Prostate gland (tissue), 2 donors: ENCODE data around the gene DNAJA2.

Experiments
- POLR2A ChIP-seq: fragments of 450-650 bp; IDR thresholded peaks from one replicate; pipeline ENCODE4 v1.6.1; 2016; ENCODE audit warnings: antibody characterized with exemption, mild to moderate bottlenecking
- TF ChIP-seq, protein P1 (sequence below), 4 experiments: fragments of 200-600 bp in 2 of 4; fragments of 450-650 bp in 2 of 4; sonication (generic) in 2 of 4; IDR thresholded peaks; 1 replicate in 3 of 4; 2 replicates in 1 of 4; pipeline ENCODE4 v1.5.1; 2016 to 2019; ENCODE audit warnings: antibody characterized with exemption in 4 of 4, mild to moderate bottlenecking in 2 of 4, moderate library complexity in 2 of 4

DNA sequence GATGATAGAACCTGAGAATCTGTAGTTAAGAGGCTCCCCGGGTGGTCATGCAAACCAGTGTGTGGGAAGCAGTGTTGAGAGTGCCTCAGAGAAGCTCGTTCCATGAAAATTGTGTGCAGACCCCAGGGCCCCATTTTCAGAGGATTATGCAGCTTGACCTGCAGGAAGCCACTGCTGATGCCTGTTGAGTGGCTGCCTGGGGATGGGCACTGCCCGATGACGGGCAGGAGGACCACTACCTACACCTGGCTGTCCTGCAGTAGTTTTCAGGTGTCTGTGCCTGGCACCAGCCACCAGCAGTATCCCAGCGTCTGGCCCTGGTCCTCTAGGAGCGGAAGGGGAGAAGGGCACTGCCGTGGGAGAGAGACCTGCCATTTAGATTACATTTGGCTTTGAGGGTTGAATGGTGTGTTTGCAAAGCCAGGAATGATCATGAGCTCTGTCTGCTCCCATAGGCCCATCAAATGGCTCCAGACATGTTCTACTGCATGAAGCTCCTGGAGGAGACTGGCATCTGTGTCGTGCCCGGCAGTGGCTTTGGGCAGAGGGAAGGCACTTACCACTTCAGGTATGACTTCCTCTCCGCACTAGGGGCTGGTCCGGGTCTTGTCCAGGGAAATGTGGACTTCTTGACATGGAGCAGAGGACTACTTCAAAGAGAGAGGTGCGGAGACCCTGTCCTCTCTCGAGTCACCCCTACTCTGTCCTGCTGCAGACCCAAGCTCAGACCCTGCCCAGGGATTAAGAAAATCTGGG, 46.8 kb downstream of the DNAJA2 start:
- TF ChIP-seq, protein P1, sequence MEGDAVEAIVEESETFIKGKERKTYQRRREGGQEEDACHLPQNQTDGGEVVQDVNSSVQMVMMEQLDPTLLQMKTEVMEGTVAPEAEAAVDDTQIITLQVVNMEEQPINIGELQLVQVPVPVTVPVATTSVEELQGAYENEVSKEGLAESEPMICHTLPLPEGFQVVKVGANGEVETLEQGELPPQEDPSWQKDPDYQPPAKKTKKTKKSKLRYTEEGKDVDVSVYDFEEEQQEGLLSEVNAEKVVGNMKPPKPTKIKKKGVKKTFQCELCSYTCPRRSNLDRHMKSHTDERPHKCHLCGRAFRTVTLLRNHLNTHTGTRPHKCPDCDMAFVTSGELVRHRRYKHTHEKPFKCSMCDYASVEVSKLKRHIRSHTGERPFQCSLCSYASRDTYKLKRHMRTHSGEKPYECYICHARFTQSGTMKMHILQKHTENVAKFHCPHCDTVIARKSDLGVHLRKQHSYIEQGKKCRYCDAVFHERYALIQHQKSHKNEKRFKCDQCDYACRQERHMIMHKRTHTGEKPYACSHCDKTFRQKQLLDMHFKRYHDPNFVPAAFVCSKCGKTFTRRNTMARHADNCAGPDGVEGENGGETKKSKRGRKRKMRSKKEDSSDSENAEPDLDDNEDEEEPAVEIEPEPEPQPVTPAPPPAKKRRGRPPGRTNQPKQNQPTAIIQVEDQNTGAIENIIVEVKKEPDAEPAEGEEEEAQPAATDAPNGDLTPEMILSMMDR (IDR thresholded peaks at IDR 0.05), result no peak
- TF ChIP-seq POLR2A, result no peak
